Measurements from ENCODE around the gene ARRB1.

The ARRB1 gene

DNA sequence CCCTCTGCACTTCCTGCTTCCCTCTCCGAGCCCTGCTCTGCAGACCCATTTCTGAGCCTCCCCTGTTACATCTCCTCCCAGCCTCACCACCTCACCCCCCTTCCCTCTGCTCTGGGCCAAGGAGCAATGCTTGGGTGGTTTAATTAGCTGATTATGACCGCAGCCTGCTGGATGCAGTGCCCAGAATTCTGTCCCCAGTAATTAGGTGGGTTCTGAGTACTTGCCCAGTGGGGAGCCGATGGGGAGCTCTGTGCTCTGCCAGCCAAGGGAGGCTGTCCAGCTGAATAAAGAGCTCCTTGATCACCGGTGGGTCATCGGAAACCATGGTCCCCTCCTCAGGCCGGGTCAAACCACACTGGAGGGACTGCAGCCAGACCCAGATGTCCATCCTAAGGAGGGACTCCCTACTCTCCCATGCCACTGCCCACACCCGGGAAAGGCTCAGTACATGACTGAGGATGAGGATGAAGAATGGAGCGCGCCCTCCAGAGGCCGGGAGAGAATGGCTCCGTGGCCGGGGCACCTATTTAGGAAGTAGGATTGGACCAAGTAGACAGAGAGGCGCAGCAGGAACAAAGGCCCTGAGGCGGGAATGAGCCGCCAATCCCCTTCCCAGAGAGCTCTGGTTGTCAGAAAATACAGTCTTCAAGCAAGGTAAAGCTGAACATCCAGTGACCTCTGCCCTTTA is 9.1 kb downstream of the ARRB1 start:
- DNase-seq (ENCODE audit: low read depth) = no peak
- H3K4me3 ChIP-seq (replicated peaks; ENCODE audit: low read depth, low read length) = no peak overlapping the region
- TF ChIP-seq, protein P1, sequence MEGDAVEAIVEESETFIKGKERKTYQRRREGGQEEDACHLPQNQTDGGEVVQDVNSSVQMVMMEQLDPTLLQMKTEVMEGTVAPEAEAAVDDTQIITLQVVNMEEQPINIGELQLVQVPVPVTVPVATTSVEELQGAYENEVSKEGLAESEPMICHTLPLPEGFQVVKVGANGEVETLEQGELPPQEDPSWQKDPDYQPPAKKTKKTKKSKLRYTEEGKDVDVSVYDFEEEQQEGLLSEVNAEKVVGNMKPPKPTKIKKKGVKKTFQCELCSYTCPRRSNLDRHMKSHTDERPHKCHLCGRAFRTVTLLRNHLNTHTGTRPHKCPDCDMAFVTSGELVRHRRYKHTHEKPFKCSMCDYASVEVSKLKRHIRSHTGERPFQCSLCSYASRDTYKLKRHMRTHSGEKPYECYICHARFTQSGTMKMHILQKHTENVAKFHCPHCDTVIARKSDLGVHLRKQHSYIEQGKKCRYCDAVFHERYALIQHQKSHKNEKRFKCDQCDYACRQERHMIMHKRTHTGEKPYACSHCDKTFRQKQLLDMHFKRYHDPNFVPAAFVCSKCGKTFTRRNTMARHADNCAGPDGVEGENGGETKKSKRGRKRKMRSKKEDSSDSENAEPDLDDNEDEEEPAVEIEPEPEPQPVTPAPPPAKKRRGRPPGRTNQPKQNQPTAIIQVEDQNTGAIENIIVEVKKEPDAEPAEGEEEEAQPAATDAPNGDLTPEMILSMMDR (IDR thresholded peaks at IDR 0.05; ENCODE audit: low read length, missing control alignments) = no peak

DNA sequence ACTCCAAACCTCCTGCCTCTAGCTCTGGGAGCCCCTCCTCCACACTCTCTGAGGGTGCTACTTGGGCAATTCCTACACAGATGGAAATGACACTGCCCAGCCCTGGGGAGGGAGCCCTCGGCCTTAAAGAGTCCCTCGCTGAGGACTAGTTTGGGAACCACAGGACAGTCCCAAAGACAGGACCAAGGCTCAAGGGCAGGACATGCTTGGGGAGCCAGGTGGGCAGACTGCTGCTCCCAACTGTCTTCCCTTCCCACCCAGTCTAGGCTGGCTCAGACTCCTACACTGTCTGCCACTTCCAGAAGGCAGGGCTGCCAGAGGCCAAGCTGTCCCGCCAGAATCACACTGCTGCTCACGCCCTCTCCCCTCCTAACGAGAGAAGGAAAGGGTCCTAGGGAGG is 9.8 kb downstream of the ARRB1 start:
- no peak for DNase-seq (ENCODE audit: low read depth)

DNA sequence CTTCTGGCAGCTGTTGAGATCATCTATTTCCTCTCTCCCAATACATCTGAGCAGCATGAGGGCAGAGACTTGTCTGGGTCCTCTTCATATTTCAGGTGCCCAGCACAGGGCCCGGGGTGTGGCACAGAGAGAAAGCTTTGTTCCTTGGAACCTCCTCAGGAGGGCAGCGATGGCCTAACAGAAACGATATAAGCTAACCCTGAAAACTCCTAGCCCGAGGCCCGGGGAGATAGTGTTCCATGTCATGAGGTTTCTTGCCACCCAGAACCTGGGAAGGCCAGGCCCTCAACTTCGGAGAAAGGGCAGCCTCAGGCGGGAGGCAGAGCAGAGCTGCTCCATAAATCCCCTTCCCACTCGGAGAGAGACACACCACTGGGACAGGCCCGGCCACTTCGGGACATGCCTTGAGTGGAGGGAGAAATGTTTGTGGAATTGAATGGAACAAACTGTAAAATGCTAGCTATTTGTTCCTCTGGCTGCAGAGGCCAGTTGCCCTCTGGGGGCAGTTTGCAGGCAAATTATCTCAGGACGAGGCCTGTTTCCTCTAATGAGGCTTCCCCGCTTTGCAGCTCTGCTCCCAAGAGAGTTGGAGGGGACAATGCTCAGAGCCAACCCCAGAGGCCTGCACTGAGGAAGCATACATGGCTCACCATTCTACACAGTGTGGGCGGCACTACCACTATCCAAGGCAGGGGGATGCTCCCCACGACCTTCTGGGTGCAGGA is 11.6 kb downstream of the ARRB1 start:
- no peak for DNase-seq (ENCODE audit: low read depth)
- no peak overlapping the region for H3K4me3 ChIP-seq (replicated peaks; ENCODE audit: low read depth, low read length)
- TF ChIP-seq, protein P1 (IDR thresholded peaks at IDR 0.05; ENCODE audit: low read length, missing control alignments) = no peak

More for the DNA sequence above, 9.8 kb downstream of the ARRB1 start:
- TF ChIP-seq, protein P1 (IDR thresholded peaks at IDR 0.05; ENCODE audit: low read length, missing control alignments) = no peak
- no peak overlapping the region for H3K4me3 ChIP-seq (replicated peaks; ENCODE audit: low read depth, low read length)

DNA sequence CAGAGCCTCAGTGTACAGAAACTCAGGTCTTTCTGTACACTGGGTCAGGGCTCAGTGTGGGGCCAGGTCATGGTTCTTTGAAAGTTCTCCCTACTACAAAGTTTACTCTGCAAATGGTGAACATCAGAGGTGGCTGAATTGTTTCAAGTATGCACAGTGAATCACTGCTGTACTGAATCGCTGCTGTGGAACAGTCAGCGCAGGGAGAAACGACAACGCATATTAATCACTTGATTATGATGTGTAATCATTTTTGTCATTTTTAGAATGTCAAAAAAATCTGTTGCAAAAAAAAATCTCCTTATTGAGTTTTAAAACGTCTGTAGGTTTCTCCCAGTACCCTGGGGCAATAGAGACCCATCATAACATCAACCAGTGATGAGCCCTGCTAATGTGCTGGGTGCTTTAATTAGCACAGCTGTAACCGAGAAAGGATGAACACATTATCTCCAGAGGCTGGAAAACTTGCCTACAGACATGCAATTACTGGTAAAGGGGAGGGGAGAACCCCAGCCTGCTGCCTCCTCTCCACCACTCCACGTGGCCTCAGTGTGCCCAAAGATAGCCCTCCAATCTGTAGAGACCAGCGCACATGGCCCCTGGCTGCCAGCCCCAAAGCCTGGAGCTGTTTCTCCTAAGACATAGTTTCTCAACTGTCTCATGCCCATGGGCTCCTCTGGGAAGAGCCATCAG is 12.8 kb downstream of the ARRB1 start:
- DNase-seq (ENCODE audit: low read depth) = no peak
- TF ChIP-seq, protein P1 (IDR thresholded peaks at IDR 0.05; ENCODE audit: low read length, missing control alignments) = no peak
- no peak overlapping the region for H3K4me3 ChIP-seq (replicated peaks; ENCODE audit: low read depth, low read length)

DNA sequence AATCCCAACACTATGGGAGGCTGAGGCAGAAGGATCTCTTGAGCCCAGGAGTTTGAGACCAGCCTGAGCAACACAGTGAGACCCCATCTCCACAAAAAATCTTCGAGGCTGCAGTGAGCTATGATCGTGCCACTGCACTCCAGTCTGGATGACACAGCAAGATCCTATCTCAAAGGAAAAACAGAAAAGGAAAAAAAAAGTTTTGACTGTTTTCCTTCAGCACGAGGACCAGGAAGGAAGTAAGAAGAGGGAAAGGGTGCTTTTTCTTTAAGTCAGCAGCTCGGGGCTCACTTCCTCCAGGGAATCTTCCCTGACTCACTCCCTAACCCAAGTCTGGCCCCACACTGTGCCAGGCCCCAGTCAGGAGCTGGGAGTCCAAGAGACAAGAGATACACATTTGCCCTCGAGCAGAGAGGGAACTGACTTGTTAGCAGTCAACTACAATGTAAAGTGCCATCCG is 14.2 kb downstream of the ARRB1 start:
- TF ChIP-seq, protein P1 (IDR thresholded peaks at IDR 0.05; ENCODE audit: low read length, missing control alignments) = no peak
- H3K4me3 ChIP-seq (replicated peaks; ENCODE audit: low read depth, low read length) = no peak overlapping the region
- DNase-seq (ENCODE audit: low read depth) = no peak

DNA sequence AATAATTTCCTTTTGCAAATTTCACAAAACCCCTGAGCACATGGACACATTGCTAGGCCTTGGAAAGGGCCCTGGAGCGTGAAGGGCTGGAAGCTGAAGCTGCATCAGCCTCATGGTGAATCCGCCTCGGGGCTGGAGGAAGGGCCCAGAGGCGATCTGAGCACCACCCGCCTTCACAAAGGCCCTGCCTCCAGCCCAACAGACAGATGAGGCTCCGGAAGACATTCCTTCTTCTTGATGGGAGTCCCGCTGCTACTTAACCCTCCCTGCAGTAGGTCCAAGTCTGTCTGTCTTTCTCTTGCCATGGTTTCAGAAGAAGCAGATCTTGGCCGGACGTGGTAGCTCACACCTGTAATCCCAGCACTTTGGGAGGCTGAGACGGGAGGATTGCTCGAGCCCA is 16.5 kb downstream of the ARRB1 start:
- DNase-seq (ENCODE audit: low read depth) = no peak
- TF ChIP-seq, protein P1 (IDR thresholded peaks at IDR 0.05; ENCODE audit: low read length, missing control alignments) = no peak
- H3K4me3 ChIP-seq (replicated peaks; ENCODE audit: low read depth, low read length) = no peak overlapping the region
